Measurements from ENCODE around the gene SHF. TPM values are rescaled to one million over a fixed set of nuclear protein-coding genes. Genes with fewer than 3 reads are reported as not detected.
A peak's percentile ranks its signal among the peaks of the same experiment; 100 is the strongest.

The SHF gene
- total RNA-seq, 1 donor from 2014 or later = 3.9 TPM

GRCh38 chr15:45179221-45179985, 8.4 kb downstream of the SHF start:
- intact Hi-C loops (cut with DNase I) = no loop called here
- ATAC-seq (peak; percentile 15), DNase-seq (ENCODE audit: missing footprints) (no peak)

- intact Hi-C loops (cut with DNase I) = no loop called here
- DNase-seq (ENCODE audit: missing footprints) (no peak), ATAC-seq (no peak)
Measured at GRCh38 chr15:45177285-45177684, 10.5 kb downstream of the SHF start.

GRCh38 chr15:45174577-45174976, 13.2 kb downstream of the SHF start:
- DNase-seq (ENCODE audit: missing footprints) (no peak), ATAC-seq (no peak)
- intact Hi-C loops (cut with DNase I) = no loop called here

GRCh38 chr15:45174069-45174468, 13.7 kb downstream of the SHF start:
- intact Hi-C loops (cut with DNase I) = no loop called here
- ATAC-seq (no peak), DNase-seq (ENCODE audit: missing footprints) (no peak)

GRCh38 chr15:45171912-45172311, 15.9 kb downstream of the SHF start:
- intact Hi-C loops (cut with DNase I) = no loop called here
- no peak for DNase-seq (ENCODE audit: missing footprints)
- no peak for ATAC-seq

DNA sequence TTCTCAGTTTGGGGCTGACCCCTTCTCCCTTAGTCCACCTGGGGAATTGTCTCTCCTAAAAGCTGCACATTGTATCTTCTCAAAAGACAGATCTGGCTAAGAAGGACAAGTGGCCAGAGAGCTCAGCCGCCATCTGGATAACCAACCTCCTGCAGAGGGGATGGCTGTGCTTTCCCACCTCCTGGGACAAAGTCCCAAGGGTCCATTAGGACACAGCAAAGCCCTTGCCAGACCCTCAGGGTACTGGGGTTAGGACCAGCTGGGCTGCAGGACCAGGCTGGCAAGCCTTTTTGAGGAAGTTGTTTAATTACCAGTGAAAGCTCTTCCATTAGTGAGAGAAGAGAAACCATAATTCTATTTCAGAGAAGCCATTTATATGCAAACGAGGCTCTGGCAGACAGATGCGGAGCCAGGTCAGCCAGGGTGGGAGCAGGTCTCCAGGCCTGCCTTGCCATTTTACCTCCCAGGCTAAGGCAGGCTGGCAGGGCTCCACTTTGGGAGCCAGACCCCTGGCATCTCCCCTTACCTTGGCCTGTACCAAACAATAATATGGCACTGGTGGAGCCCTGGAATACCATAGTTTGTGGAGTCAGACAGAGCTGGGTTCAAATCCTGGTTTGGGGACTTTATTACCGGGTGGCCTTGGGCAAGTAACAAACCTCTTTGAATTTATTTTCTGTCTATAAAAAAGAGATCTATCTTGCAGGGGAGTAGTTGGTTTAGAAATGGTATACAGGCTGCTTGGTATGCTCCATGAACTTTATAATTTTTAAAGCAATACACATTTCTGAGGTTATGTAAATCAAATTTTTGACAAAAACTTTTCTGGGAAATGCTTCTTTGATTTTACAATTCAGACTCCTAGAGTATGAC, 17.9 kb downstream of the SHF start:
- intact Hi-C loops (cut with DNase I) = loop anchor here (10.0 kb wide), 1 partner anchor 285 kb away; no protein-coding TSS in a partner anchor
- no peak for ATAC-seq
- DNase-seq (ENCODE audit: missing footprints) = peak; percentile 22

DNA sequence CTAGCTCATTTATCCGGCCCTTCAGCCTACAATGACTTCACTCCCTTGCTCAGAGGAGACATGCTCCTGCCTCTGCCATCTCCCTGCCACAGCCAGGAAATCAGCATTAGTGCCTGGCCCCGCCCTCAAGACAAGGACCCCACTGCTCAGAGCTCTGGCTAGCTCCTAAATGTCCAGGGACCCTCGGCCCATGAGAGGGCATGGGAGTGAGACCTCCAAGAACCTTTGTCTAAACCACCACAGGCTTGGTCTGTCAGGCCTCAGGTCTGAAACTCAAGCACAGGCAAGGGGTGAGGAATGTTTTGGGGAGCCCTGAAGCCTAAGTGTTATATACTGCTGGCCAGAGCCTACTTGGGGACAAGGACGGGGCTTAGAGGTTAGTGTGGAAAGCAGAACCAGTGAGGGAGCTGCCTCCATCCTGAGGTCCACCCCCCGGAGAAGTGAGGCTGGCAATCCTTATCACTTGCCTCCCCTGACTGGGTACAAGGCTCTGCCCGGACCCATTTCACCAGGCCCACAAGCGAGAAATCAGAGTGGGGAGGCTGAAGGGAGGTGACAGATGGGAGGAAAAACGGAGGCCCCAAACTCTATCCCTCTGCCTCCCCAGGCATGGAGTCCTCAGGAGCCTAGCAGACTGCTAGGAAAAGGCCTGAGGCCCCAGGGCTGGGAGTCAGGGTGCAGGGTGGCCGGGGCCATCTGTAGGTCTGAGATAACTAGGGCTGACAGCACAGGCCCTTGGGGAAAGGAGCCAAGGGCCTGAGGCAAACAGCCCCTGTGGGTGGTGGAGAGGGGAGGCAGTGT, 18.8 kb downstream of the SHF start:
- intact Hi-C loops (cut with DNase I) = loop anchor here (10.0 kb wide), 1 partner anchor 286 kb away; no protein-coding TSS in a partner anchor
- DNase-seq (ENCODE audit: missing footprints) = no peak
- ATAC-seq = no peak

GRCh38 chr15:45168286-45168685, 19.5 kb downstream of the SHF start:
- intact Hi-C loops (cut with DNase I) = loop anchor here (10.0 kb wide), 1 partner anchor 287 kb away; no protein-coding TSS in a partner anchor
- DNase-seq (ENCODE audit: missing footprints) (no peak), ATAC-seq (no peak)

- ATAC-seq = no peak
- intact Hi-C loops (cut with DNase I) = loop anchor here (1.0 to 10.0 kb wide), 3 partner anchors 31 to 287 kb away; a partner anchor contains a TSS
- DNase-seq (ENCODE audit: missing footprints) = no peak
Measured at GRCh38 chr15:45167631-45168205, 20.0 kb downstream of the SHF start.

DNA sequence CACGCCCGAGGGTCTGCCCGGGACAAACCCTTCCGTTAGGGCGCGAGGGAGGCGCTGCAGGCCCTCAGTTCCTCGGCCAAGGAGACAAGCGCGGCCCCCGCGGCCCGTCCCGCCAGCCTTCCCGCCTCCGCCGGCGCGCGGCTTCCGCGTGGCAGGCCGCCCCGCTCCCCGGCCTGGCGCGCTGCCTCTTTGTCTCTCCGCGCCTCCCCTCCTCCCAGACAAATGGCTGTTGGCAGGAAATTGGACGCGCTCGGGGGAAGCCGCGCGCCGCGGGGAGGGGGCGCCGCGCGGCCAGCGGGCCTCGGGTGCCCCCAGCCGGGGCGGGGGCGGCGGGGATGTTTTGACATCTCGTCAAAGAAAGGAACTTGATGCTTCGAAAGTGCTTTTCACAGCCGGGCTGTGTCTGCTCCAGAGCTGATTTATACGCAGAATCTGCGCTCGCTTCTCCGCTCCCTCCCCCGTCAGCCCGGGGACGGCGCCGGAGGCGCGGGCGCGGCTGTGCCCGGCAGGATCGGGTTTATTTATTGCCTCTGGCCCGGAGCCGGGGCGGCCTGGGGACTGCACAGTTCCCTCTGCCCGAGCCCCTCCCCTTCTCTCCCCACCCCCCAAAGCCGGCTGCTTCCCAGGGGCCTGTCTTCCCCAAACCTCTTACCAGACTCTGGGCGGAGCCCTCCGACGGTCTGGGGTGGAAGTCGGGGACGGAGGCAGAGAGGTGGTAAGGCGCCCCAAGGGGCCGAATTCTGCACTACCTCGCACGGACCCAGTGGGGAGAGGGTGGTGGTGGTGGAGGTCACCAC, 20.7 kb downstream of the SHF start:
- ATAC-seq (peak; percentile 85), DNase-seq (ENCODE audit: missing footprints) (peak; percentile 95)
- intact Hi-C loops (cut with DNase I) = loop anchor here (1.0 to 10.0 kb wide), 3 partner anchors 31 to 288 kb away; a partner anchor contains a TSS

GRCh38 chr15:45165536-45165935, 22.2 kb downstream of the SHF start:
- no peak for ATAC-seq
- intact Hi-C loops (cut with DNase I) = loop anchor here (10.0 kb wide), 1 partner anchor 289 kb away; no protein-coding TSS in a partner anchor
- DNase-seq (ENCODE audit: missing footprints) = no peak

DNA sequence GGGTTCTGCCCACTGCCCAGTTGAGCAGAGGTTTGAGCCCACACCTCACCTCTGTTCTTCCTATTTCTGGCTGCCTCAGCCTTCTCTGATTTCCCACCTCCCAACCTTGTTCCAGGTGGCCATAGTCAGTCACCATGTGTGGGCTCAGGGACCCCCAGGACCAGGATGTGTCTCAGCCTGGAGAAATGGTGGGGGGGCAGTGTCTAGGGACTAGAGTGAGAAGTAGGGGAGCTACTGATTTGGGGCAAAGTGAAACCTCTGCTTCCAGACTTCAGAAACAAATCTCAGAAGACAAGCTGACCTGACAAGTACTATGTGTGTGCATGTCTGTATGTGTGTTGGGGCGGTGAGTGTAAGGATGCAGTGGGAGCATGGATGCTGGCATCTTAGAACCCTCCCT, 22.9 kb downstream of the SHF start:
- ATAC-seq (no peak), DNase-seq (ENCODE audit: missing footprints) (no peak)
- intact Hi-C loops (cut with DNase I) = loop anchor here (10.0 kb wide), 1 partner anchor 290 kb away; no protein-coding TSS in a partner anchor

DNA sequence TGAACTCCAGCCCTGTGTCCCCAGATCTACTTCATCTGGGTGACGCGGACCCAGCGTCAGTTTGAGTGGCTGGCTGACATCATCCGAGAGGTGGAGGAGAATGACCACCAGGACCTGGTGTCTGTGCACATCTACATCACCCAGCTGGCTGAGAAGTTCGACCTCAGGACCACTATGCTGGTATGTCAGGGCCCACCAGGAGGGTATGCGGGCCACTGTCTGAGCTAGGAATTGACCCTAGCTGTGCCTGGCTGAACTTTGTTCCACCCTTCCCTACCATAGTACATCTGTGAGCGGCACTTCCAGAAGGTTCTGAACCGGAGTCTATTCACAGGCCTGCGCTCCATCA, 24.3 kb downstream of the SHF start:
- ATAC-seq (no peak), DNase-seq (ENCODE audit: missing footprints) (no peak)
- intact Hi-C loops (cut with DNase I) = loop anchor here (10.0 kb wide), 1 partner anchor 291 kb away; no protein-coding TSS in a partner anchor

DNA sequence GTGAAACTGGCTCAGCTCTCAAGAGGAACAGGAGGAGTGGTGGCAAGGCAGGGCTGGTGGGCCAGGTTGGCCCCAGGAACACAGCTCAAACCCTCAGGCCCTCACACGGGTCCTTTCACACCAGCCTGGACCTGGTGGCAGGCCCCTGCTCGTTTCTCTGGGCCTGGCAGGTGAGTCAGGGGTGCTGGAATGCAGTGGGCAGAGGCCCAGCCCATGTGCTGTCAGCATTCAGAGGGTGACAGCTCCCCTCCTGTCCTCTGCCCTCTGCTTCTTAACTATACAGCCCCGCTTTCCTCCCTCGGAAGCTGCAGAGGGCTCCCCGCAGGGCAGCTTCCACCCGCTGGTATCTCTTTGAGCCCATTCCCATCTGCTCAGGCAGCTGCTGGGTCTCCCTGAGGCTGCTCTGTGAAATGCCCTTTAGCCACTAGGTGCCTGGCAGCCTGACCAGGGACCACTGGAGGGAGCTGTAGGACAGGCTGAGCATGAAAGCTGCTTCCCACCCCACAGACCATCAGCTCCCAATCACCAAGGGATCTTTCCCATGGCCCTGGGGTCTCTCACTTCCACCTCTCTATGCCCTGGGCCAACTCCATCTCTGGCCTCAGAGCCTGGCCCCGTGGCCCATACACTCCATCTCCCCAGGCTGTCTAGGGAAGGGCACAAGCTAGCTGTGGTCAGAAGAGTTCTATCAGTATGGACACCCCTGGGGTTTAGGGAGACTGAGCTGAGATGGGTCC, 24.8 kb downstream of the SHF start:
- ATAC-seq (peak; percentile 69), DNase-seq (ENCODE audit: missing footprints) (peak; percentile 84)
- intact Hi-C loops (cut with DNase I) = loop anchor here (10.0 kb wide), 1 partner anchor 292 kb away; no protein-coding TSS in a partner anchor

DNA sequence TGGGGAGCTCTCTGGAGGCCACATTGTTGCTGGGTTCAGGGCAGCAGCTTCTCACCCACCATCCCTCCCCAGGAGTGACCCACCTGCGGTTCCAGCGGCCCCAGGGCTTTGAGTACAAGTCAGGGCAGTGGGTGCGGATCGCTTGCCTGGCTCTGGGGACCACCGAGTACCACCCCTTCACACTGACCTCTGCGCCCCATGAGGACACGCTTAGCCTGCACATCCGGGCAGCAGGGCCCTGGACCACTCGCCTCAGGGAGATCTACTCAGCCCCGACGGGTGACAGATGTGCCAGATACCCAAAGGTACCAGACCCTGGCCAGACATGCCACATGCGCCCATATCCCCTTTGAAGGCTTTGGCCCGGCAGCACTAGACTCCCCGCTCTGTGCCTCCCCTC, 26.1 kb downstream of the SHF start:
- DNase-seq (ENCODE audit: missing footprints) (no peak), ATAC-seq (no peak)
- intact Hi-C loops (cut with DNase I) = loop anchor here (10.0 kb wide), 1 partner anchor 293 kb away; no protein-coding TSS in a partner anchor

- ATAC-seq = no peak
- peak; percentile 25 for DNase-seq (ENCODE audit: missing footprints)
- intact Hi-C loops (cut with DNase I) = no loop called here
Measured at GRCh38 chr15:45157974-45158373, 29.8 kb downstream of the SHF start.

Measured in Right ventricle myocardium inferior (tissue), 1 donor.